ENCODE results near the gene SNUPN. TPM values are rescaled to one million over a fixed set of nuclear protein-coding genes. Genes with fewer than 3 reads are reported as not detected.
A peak's percentile ranks its signal among the peaks of the same experiment; 100 is the strongest.
"Not testable (repeated sequence)": the region's sequence is repeated elsewhere in the genome, so short reads cannot be mapped to it uniquely, and the experiment has no call there.

Gene SNUPN
- total RNA-seq, 1 donor from 2014 or later: 32.7 TPM

- Mint-ChIP-seq H3K27me3 (ENCODE audit: low read depth) (no peaks in the 10 kb centered on the region), H3K4me1 (ENCODE audit: low read depth) (peaks cover 8% of the 10 kb centered on the region), H3K4me3 (ENCODE audit: low read depth) (peak within 1 kb of the TSS; percentile 91), H3K9me3 (no peaks in the 10 kb centered on the region), H3K36me3 (ENCODE audit: low read depth) (peaks cover 12% of the 10 kb centered on the region), H3K27ac (peak within 1 kb of the TSS; percentile 85)
- intact Hi-C loops (cut with micrococcal nuclease): loop anchor here (2.0 to 5.0 kb wide), 3 partner anchors 48 to 127 kb away; partner anchors contain the start of genes IMP3, SIN3A and SNUPN
- peak; percentile 63 for DNase-seq (ENCODE audit: low spot score)
Observed at GRCh38 chr15:75578948-75579920, 46.3 kb downstream of the SNUPN start, which contains the start of gene PTPN9. Gene PTPN9 (minus strand): TSS chr15:75579315. CDS start chr15:75578776, 539 bp downstream.

DNA sequence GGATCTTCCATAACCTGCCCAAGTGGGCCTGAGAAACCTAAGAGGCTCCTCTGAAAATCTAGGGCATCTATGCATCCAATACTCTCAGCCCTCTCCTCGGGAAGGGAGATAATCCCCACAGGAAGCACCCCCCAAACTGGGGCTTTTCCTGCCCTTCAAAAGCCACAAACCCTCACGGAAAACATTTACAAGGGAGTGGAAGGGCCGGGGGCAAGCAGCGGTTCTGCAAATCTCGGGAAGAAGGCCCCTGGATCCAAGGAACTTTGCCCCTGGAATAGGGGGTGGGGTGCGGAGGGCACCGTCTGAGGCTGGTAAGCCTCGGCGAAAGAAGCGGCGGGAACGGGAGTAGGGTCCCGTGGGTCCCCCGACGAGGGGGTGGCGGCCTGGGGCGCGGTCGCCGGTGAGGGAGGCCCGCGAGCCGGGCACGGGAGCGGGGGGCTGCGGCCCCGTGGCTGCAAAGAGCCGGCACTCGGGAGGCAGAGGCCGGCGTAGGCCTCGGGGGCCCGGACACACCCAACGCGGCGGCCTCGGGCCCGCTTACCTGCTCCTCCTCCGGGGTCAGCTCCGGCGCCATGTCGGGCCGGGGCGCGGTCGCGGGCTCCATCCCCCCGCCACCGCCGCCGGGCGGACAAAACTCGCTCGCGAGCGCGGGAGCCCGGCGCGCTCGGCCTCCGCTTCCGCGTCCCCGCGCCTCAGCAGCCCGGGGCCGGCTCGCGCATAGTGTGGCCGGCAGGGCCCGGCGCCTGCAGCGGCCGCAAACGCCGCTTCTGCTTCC, 47.2 kb downstream of the SNUPN start:
- Mint-ChIP-seq H3K36me3 (ENCODE audit: low read depth) (peaks cover 18% of the 10 kb centered on the region), H3K27me3 (ENCODE audit: low read depth) (no peaks in the 10 kb centered on the region), H3K4me1 (ENCODE audit: low read depth) (peaks cover 14% of the 10 kb centered on the region), H3K4me3 (ENCODE audit: low read depth) (peak overlapping the region; percentile 91), H3K9me3 (no peaks in the 10 kb centered on the region), H3K27ac (peak overlapping the region; percentile 80)
- intact Hi-C loops (cut with micrococcal nuclease): loop anchor here (2.0 to 5.0 kb wide), 3 partner anchors 49 to 126 kb away; partner anchors contain the start of genes IMP3, SIN3A and SNUPN
- DNase-seq (ENCODE audit: low spot score): peak; percentile 20

DNA sequence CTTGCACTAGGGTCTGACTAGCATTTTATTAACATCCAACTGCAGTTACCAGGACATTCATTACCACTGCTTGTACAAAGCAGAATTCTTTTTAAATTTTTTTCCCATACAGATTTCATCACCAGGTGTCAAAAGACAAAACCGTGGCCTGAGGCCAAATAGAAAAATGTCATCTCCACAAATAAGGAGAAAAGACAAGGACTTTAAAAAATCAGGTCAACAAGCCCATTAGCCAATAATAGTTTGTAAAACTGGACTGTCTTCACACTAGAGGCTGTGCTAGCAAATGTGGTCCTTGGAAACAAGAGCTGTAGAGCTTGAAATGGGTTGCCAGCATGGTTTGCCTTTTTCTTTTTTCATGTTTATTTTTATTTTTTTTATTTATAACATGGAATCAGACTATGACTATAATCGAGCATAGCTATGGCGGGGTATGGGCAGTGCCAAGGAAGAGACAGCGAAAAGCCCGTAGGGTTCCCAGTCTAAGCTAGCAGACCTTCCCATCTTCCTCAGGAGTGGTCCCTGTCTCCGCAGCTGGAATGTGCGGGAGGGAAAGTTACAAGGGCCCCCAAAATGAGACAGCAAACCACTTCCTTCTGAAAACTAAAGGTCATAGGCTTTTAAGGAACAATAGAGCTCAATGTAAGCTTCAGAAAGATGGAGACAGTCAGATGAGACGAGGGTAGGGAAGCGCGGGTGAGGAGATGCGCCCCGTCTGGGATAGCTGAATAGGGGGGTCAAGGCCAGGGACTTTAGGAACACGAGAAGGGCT, 47.9 kb downstream of the SNUPN start:
- H3K36me3 Mint-ChIP-seq (ENCODE audit: low read depth): peaks cover 18% of the 10 kb centered on the region
- H3K4me1 Mint-ChIP-seq (ENCODE audit: low read depth): peaks cover 20% of the 10 kb centered on the region
- peak overlapping the region; percentile 91 for H3K4me3 Mint-ChIP-seq (ENCODE audit: low read depth)
- DNase-seq (ENCODE audit: low spot score): no peak
- H3K27me3 Mint-ChIP-seq (ENCODE audit: low read depth): no peaks in the 10 kb centered on the region
- H3K27ac Mint-ChIP-seq: peak overlapping the region; percentile 80
- intact Hi-C loops (cut with micrococcal nuclease): loop anchor here (2.0 to 5.0 kb wide), 3 partner anchors 50 to 125 kb away; partner anchors contain the start of genes IMP3, SIN3A and SNUPN
- no peaks in the 10 kb centered on the region for H3K9me3 Mint-ChIP-seq

DNA sequence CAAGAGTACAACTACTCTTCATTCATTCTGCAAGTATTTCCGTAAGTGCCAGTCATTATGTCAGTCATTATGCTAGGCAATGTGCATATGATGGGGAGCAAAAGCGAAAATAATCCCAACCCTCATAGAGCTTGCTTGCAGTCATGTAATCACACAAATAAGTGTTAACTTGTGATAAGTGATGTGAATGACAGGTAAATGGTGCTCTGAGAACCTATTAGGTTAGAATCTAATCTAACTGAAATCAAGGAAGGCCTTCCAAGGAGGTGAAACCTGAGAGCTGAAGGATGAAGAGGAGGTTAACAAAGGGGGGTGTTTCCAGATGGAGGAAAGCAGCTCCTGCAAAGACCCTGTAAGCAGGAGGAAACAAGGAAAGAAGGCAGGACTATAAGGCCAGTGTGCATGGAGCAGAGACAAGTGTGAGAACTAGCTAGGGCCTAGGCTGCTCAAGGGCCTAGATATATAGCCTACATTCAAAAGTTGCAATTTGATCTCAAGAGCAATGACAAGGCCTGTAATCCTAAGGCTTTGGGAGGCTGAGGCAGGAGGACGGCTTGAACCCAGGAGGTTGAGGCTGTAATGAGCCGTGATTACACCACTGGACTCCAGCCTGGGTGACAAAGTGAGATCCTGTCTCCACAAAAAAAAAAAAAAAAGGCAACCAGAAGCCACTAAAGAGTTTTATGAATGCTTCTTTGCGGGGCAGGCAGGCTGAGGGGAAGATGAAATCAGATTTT, 51.7 kb downstream of the SNUPN start:
- H3K36me3 Mint-ChIP-seq (ENCODE audit: low read depth): peaks cover 33% of the 10 kb centered on the region
- no peaks in the 10 kb centered on the region for H3K9me3 Mint-ChIP-seq
- H3K27me3 Mint-ChIP-seq (ENCODE audit: low read depth): no peaks in the 10 kb centered on the region
- H3K4me3 Mint-ChIP-seq (ENCODE audit: low read depth): no peak overlapping the region
- intact Hi-C loops (cut with micrococcal nuclease): no loop called here
- DNase-seq (ENCODE audit: low spot score): no peak
- H3K27ac Mint-ChIP-seq: peak overlapping the region; percentile 25
- peaks cover 19% of the 10 kb centered on the region for H3K4me1 Mint-ChIP-seq (ENCODE audit: low read depth)

- no peak overlapping the region for H3K4me3 Mint-ChIP-seq (ENCODE audit: low read depth)
- H3K36me3 Mint-ChIP-seq (ENCODE audit: low read depth): peaks cover 27% of the 10 kb centered on the region
- H3K27ac Mint-ChIP-seq: no peak overlapping the region
- intact Hi-C loops (cut with micrococcal nuclease): no loop called here
- no peaks in the 10 kb centered on the region for H3K9me3 Mint-ChIP-seq
- DNase-seq (ENCODE audit: low spot score): no peak
- H3K4me1 Mint-ChIP-seq (ENCODE audit: low read depth): peaks cover 23% of the 10 kb centered on the region
- H3K27me3 Mint-ChIP-seq (ENCODE audit: low read depth): no peaks in the 10 kb centered on the region
Observed at GRCh38 chr15:75570126-75570845, 55.2 kb downstream of the SNUPN start.

- Mint-ChIP-seq H3K27me3 (ENCODE audit: low read depth) (no peaks in the 10 kb centered on the region), H3K4me3 (ENCODE audit: low read depth) (no peak overlapping the region), H3K36me3 (ENCODE audit: low read depth) (peaks cover 21% of the 10 kb centered on the region), H3K27ac (no peak overlapping the region), H3K9me3 (no peaks in the 10 kb centered on the region), H3K4me1 (ENCODE audit: low read depth) (peaks cover 12% of the 10 kb centered on the region)
- intact Hi-C loops (cut with micrococcal nuclease): no loop called here
- DNase-seq (ENCODE audit: low spot score): no peak
Observed at GRCh38 chr15:75565062-75565970, 60.2 kb downstream of the SNUPN start.

DNA sequence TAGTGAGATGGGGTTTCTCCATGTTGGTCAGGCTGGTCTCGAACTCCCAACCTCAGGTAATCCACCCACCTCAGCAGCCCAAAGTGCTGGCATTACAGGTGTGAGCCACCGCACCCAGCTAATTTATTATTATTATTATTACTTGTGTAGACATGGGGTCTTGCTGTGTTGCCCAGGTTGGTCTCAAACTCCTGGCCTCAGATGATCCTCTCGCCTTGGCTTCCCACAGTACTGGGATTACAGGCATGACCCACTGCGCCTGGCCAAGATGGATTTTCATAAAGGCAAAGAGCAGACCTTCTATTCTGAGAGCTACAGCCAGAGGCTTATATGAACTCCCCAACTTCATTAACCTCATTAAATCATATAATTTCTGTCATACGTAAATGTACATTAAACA, 63.6 kb downstream of the SNUPN start:
- Mint-ChIP-seq H3K9me3 (no peaks in the 10 kb centered on the region), H3K36me3 (ENCODE audit: low read depth) (peaks cover 23% of the 10 kb centered on the region), H3K4me3 (ENCODE audit: low read depth) (no peak overlapping the region), H3K4me1 (ENCODE audit: low read depth) (peaks cover 7% of the 10 kb centered on the region), H3K27me3 (ENCODE audit: low read depth) (no peaks in the 10 kb centered on the region), H3K27ac (no peak overlapping the region)
- no peak for DNase-seq (ENCODE audit: low spot score)
- intact Hi-C loops (cut with micrococcal nuclease): no loop called here

GRCh38 chr15:75559360-75559759, 66.2 kb downstream of the SNUPN start:
- intact Hi-C loops (cut with micrococcal nuclease); H3K27ac Mint-ChIP-seq; H3K4me3 Mint-ChIP-seq (ENCODE audit: low read depth); H3K9me3 Mint-ChIP-seq; DNase-seq (ENCODE audit: low spot score); H3K4me1 Mint-ChIP-seq (ENCODE audit: low read depth); H3K27me3 Mint-ChIP-seq (ENCODE audit: low read depth): not testable (repeated sequence)
- peaks cover 19% of the 10 kb centered on the region for H3K36me3 Mint-ChIP-seq (ENCODE audit: low read depth)

DNA sequence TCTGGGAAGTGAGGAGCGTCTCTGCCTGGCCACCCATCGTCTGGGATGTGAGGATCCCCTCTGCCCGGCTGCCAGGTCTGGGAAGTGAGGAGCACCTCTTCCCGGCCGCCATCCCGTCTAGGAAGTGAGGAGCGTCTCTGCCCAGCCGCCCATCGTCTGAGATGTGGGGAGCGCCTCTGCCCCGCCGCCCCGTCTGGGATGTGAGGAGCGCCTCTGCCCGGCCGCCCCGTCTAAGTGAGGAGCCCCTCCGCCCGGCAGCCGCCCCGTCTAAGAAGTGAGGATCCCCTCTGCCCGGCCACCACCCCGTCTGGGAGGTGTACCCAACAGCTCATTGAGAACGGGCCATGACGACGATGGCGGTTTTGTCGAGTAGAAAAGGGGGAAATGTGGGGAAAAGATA, 66.6 kb downstream of the SNUPN start:
- H3K9me3 Mint-ChIP-seq; H3K27ac Mint-ChIP-seq; DNase-seq (ENCODE audit: low spot score); intact Hi-C loops (cut with micrococcal nuclease); H3K27me3 Mint-ChIP-seq (ENCODE audit: low read depth); H3K4me3 Mint-ChIP-seq (ENCODE audit: low read depth); H3K4me1 Mint-ChIP-seq (ENCODE audit: low read depth): not testable (repeated sequence)
- peaks cover 19% of the 10 kb centered on the region for H3K36me3 Mint-ChIP-seq (ENCODE audit: low read depth)

GRCh38 chr15:75554717-75555116, 70.8 kb downstream of the SNUPN start:
- Mint-ChIP-seq H3K27ac (no peak overlapping the region), H3K36me3 (ENCODE audit: low read depth) (peaks cover 18% of the 10 kb centered on the region), H3K27me3 (ENCODE audit: low read depth) (no peaks in the 10 kb centered on the region), H3K9me3 (no peaks in the 10 kb centered on the region), H3K4me3 (ENCODE audit: low read depth) (no peak overlapping the region), H3K4me1 (ENCODE audit: low read depth) (peaks cover 3% of the 10 kb centered on the region)
- intact Hi-C loops (cut with micrococcal nuclease): no loop called here
- no peak for DNase-seq (ENCODE audit: low spot score)

Data from activated T-helper 2 cell treated with anti-CD3 and anti-CD28 coated beads, Interferon-gamma antibody, Interleukin-2, Interleukin-4, amounts not matched to agents 10 μg/mL and 5 μg/mL and 100 μg/mL, durations not matched to agents 14 hours and 24 hours and 36 hours (primary cell).